CD4-positive, alpha-beta T cell treated with Interleukin-6 for 4 hours (primary cell): ENCODE results near the gene CTNND2.
"Not testable (repeated sequence)": the region's sequence is repeated elsewhere in the genome, so short reads cannot be mapped to it uniquely, and the experiment has no call there.

Experiments used
- DNase-seq: peaks from one replicate; pipeline ENCODE4 v3.0.0-alpha.2; 2020; ENCODE audit warnings: mixed read lengths

CTNND2 gene

DNA sequence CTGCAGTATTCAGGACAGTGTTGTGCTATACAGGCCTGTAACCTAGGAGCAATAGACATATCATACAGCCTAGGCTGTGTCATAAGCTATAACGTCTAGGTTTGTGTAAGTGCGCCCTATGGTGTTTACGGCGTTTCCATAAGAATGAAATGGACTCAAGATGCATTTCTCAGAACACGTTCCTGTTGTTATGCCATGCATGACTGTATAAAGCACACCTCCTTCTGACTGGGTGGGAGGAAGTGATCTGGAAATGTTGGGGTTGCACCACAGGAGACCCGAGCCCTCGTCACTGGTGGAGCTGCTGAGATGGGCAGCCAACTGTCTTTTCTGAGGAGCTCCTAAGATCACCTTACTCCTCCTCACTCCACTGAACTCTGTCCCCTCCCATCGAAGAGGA is 751.9 kb downstream of the CTNND2 start:
- no peak for DNase-seq

DNA sequence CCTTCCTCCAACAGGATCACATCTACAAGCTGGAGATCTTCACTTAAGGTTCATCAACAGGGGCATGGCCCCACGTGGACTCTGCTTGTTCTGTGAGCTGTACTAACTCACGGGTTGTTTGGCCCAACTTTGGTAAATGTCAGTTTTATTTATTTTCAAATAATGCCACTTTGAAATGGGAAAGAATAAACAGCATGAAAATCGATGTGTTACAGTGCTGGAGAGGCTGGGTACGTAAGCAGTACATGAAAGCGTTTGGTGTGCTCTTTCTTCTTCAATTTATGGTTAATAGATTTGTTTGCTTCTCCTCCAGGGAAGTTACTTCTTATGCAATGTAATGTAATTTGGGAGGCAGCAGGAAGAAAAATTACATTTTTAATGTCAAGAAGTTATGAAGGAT is 753.3 kb downstream of the CTNND2 start:
- DNase-seq: no peak

DNA sequence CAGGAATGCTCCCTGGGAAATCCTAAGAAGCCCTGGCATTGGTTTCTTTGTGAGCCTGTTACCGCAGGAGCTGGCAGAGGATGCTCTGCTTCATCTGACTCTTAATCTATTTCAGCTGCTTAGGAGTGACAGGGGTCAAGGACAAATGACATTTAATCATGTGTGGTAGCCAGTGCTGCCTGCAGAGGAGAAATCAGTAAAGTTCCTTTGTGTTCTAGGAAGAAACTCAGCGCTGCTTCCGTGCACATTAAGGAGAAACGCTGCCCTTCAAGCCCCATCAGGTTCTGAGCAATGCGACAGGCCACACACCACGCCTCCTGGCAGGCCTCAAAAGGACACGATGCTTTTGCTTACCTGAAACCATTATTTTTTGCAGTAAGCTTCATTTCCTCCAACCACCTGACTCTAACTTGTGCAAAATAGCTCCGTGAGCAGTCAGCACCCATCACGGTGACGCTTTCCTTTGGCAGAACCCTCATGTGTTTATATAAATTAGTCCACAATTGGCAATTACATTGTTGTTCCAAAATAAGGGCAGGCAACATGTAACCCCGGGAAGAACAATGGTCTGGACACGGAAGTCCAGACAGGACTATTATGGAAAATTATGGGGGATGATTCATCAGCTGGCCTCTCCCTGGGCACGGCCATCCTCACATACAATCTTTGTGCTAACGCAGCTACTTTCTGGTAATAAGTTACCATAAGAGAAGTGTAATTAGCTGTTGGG is 755.3 kb downstream of the CTNND2 start:
- no peak for DNase-seq

DNA sequence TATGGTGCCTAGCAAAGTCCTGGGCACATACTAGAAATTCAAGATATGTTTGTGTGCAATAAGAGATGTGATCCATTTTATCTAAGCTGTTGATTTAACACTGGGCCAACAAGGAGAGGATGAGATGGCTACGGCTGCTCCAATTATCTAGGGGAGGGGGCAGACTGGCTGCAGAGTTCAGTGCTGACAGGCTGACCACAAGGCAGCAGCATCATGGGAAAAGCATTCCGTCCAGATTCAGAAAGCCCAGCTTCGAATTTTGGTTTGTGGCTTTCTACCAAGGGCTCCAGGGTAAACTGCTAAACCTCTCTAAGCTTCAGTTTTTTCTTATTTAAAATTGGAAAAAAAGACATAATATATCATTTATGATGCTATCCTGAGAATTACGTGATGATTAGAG is 758.1 kb downstream of the CTNND2 start:
- no peak for DNase-seq

DNA sequence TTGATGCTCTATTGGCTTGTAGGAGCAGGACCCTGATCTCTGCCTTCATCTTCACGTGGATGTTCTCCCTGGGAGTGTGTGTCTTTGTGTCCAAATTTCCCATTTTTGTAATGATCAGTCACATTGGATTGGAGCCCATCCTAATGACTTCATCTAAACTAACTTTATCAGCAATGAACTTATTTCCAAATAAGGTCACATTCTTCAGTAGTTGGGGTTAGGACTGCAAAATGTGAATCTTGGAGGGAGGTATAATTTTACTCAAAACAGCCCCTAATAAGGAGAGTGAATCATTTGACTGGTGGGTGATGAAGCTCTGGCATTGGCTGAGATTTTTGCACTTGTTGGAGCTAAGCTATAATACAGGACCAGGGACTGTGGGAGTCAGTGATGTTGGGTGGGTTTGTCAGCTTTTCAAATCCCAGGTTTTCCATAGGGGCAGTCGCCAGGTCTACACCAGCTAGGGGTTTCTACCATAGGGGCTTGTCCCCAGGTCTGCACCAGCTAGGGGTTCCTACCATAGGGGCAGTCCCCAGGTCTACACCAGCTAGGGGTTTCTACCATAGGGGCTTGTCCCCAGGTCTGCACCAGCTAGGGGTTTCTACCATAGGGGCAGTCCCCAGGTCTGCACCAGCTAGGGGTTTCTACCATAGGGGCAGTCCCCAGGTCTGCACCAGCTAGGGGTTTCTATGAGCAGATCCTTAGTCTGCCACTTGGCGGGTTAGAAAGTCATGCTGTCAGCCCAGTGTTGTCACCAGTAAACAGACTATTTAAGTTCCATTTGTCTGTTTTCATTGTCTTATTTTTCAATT is 760.6 kb downstream of the CTNND2 start:
- no peak for DNase-seq

DNA sequence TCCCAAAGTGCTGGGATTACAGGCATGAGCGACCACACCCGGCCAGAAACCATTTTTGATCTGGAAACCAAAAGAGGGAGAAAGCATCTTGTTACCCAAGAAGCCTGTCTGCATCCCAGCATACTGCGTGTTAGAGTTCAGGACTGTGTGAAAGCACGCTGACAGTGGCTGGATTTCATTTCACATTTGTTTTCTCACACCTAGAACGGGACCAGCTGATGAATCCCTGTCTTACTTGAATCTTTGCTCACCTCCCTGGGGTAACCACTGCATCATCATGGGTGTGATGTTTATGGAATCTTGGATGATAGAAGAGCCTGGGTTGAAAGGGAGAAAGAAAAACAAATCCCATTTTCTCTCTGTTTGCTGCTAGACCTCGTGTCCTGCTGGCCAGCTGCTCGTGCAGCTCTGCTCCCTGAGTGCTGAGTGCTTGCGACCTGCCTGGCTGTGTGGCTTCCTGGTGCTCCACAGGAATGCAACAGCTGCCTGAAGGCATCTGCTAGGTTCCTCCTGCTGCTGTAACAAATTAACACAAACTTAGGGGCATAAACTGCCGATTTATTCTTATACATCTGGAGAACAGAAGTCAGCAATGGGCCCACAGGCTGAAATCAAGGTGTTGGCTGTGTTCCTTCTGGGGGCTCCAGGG is 764.9 kb downstream of the CTNND2 start:
- DNase-seq: no peak

DNA sequence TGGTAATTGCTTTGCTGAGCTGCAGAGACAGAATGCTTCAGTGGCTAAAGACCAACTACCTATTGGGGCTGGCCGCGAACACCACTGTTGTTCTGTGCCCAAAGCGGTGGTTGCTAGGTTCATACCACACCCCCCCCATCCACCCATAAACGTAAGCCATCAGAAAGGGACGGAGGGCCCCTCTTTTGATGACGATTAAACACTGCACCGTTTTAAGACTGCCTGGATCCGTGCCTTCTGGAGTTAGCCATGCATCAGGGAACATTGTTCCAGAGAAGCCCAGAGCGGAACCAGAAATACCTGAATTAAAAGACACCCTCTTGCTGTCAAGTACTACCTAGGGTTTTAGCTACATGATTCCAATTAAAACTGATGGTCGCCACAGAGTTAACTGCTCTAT is 774.1 kb downstream of the CTNND2 start:
- no peak for DNase-seq

DNA sequence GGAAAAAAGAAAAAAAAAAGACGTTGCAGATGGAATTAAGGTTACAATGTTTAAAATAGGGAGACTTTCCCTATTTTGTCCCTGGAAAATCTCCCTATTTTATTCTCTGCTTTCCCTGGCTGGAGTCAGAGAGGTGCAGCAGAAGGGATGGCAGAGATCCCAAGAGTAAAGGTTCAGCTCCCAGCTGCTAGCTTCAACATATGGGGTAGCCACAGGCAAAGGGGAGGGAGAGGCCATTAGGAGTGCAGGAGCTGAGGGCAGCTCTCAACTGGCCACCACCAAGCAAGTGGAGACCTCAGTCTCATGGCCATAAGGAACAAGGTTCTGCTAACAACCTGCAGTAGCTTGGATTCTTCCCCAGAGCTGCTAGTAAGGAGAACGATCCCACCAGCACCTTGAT is 776.2 kb downstream of the CTNND2 start:
- no peak for DNase-seq

DNA sequence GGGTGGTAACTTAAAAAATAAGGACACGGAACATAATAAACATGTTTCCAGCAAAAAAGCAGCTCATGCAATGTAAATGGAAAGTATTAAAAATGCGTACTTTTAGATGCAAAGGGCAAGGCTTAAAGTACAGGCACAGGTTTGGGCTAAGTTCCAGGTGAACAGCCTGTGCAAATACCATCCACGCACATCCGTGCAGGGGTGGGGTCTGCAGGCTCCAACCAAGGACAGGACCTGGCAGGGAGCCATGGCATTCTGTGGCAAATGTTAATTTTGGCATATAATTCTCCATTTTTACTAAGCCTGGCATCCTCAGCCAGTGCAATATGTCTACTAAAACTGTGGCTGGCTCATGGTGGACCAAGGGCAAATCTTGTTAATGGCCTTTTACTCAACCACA is 777.4 kb downstream of the CTNND2 start:
- no peak for DNase-seq

DNA sequence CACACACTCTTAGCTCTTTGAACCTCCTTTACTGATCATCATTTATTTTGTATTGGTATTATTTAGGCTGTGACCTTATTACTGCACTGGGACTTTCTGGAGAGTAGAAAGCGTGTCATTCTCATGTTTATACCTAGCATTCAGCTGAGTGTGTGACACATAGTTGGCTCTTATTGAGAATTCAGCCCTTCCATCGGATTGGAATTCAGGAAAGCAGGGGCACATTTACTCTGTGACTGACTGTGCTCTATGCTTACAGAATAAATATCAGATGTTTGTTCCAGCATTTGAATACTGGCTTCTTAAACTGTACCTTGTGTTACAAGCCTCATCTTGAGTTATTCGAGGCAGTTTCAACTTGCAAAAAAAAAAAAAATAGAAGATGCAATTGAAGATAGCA is 782.4 kb downstream of the CTNND2 start:
- DNase-seq: no peak

DNA sequence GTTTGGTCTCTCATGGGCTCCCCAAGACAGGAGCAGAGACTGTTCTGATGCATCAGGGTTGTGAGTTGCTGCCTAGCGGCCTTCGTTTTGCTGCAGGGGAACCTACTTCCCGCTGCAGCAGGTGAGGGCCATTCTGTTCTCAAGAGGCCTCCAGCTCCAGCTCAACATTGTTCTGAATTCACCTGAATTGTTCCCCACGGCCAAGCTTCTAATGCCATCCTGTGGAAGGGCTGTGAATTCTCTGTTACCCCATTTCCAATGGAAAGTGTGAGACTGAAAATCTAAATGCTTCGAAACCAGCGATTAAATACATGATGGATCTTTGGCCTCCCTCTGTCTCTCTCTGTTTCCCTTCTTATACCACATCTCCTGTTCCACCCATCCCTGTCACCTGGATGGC is 794.1 kb downstream of the CTNND2 start:
- no peak for DNase-seq

DNA sequence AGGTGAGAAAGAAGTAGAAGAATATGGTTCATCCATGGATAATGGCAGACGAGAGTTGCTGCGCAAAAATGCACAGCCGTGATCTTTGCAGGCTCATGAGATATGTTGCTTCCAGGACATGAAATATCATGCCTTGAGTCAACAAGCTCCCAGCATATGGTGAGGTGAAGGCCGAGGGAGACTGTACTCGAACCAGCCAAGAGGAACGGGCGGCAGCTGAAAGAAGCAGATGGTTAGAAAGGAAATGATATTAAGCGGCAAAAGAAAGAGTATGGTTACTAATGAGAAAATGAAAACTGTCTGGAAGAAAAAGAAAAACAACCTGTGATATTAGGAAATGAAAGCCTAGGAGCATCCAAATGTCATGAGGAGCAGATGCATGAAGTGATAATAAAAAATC is 798.5 kb downstream of the CTNND2 start:
- no peak for DNase-seq

DNA sequence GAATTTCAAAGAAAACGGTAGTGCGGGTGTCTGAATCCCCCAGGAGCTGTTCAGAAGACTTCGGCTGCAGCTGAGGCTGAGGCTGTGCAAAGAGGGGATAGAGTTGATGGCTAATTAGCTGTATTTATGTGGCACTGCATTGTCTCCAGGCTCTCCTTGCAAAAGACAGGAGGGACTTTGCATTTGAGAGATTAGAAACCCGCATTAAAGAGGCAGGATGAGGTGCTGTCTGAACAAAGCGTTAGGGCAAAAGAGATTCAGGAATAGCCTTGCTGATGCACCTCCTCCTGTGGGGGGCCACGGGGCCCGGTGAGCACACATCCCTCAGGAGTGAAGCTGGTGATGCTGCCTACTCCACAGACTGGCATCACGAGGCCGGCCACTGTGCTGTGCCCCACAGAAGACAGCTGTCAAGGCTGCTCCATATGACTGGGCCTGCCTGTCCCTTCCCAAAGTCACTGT is 799.6 kb downstream of the CTNND2 start:
- DNase-seq: no peak

DNA sequence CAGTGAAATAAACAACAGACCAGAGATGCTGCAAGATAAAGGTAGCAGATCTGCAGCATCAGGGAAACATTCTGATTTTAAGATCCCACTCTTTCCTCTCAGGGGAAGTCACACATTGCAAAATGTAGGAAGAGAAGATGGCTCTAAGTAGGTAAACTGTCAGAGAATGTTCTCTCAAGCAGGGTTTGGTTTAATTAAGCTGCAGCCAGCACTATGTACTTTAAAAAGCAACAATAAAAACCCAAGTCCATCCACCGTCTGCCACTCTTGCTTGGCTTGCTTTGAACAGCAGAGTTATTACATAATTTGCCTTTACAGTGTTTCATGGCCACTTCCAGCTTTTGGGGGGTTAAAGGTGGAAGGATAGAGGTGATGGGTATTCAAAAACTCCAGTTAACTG is 800.0 kb downstream of the CTNND2 start:
- DNase-seq: no peak

DNA sequence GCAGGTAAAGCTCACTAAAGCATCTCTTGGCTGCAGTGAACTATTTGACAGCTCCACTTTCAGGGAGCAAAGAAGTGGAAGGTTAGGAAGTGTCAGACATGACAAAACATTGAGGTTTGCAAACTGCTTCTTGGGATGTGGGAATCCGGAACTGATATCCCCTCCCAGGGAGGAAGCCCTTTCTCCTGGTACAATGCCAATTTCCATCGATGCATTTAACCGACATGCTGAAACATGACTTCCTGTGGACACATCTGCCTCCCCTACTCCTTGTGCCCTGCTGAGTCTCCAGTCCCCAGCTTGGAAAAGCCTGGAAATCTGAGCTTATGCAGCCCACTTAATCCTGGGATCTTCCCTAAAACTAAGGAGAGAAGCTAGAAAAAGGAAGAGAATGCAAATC is 820.1 kb downstream of the CTNND2 start:
- DNase-seq: no peak

DNA sequence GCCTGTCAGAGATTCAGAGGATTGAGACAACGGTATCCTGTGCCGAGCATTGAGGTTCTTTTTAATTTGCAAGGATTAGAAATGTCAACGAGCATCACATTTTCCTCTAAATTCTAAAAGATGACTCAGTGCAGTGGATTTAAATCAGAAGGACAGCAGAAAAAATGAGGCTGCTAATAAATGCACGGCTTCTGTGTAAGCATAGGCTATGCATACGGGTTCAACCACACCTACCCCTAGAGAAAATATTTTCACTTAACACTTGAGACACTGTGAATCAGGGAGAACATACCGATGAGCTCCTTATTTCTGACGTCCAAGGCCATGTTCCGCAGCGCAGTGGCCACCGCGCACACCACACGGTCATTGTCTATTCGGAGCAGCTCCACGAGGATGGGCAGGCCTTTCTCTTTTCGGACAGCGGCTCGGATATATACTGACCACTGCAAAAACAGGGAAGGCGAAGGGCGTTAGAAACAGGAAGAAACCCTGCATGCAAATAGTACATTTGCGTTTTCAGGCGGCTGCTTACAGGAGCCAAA is 821.8 kb downstream of the CTNND2 start:
- DNase-seq: no peak

DNA sequence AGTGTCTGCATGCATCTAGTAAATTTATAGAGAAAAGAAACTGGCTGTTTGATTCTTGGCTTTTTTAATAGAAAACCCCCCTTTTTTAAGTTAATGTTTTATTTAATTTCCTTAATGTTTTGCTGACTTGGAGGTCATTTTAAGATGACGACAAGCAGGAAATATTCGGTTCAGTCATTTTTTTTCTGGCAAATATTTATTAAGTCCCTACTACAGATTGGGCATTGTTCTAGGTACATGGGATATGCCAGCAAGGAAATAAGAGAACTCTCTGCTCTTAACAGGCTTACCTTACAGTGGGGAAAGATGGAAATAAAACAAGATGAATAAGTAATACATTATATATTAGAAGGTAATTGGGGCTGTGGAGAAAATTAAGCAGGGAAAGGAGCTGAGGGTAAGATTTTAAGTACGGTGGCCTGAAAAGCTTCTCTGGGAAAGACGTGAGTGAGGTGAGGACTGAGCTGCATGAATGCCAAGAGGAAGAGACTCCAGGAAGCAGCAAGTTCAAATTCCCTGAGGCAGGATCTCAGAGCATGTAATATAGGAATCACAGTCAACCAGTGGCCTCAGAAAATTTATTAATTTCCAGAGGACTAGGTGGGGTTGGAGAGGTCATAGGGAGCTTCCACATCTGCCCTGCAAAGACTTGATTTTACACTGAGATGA is 827.2 kb downstream of the CTNND2 start:
- no peak for DNase-seq

DNA sequence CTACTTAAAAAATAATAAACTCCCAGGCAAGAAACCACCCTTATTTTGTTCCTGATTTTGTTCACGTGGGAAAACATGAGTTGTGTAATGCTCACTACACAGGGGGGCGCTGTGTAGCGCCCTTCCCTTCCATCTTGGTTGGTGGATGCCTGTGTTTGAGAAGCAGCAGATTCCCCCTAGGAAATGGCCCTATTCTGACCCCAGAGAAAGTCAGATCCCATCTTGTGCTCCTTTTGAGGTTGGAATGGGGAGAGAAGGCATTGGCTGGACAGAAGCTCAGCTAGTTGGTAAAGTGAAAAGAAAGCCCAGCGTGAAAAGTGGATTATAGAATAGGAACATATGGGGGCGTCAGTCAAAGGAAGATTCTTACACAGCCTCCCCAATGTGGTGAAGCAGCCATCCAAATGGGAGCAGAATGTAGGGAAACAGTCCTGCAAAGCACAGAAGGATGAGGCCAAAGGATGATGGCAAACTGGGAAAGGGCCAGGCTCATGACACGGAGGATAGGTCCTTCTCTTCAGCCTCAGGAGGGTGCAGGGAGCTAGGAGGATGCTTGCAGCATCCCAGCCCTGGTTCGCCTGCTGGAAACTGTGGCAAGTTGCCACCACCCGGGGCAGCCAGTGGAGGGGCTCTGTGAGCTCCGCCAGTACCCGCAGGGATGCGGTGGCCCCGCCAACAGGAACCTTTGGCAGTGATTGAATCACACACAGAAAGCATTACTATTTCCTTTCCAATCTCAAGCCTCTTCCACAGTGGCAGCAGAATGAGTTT is 829.0 kb downstream of the CTNND2 start:
- DNase-seq: no peak

DNA sequence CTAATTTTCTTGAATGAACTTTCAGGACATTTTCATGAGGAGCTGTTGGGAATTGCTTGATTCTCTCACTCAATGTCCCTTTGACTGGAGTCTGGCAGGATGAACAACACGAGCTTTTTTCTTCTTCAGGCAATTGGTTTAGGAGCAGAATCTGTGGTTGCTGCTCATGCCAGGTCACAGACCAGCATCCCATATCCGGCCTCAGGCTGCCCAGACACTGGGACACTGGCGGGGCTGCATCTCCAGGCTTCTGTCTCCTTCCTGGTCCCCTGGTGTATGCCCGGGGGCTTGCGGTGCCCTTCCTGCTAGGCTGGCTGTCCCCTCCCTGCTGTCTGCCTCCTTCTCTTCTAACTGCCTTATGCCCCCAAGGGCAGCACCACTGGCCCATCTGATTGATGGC is 831.7 kb downstream of the CTNND2 start:
- DNase-seq: no peak

DNA sequence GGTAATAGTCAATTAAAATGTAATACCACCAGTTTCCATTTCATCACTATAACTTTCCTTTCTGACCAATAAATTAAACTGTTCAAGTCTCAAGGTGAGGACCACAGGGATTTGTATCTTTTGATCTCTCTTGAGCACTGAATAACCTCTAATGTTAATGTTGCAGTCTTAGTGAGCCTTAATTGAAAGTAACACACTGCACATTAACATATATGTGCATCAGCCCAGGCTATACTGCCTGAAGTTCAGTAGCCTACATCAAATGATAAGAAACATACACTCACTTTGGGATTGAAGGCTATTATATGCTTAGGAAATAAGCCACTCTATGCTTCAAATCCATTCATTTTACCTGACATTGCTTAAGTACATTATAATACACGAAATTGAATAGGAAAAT is 832.2 kb downstream of the CTNND2 start:
- DNase-seq: no peak

DNA sequence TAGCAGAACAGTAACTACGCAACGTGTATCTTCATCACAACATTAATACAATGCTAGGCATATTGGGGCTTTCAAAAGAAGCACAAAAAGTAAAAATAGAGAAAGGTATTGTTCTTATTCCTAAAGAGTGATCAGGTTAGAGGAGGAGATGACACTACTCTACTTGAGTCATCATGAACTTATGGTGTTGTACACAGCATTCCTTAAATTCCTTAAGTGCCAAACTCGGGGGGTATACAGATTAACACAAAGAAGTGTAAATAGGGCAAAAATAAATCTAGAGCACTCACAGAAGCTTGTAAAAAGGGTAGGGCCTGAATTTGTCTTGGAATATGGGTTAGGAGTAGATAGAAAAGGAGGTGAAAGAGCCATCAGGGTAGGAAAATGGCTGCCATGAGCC is 835.2 kb downstream of the CTNND2 start:
- no peak for DNase-seq

DNA sequence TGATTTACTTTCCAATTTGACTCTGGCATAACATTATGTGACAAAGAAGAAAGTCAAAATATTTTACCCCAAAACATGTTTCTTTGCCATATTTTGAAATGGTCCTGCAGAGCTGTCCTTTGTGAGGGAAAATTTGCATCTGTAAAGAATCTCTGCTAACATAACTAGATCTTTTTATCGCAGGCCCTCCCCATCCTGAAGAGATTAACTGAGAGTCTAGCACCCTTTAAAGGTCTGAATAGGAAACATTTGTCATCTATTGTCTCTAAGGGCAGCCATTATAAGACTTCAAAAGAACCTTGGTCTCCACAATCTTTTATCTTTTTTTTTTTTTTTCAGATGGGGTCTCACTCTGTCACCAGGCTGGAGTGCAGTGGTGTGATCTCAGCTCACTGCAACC is 838.5 kb downstream of the CTNND2 start:
- DNase-seq: not testable (repeated sequence)
